Keratinocyte (primary cell): ENCODE measurements around the gene USP26. TPM values are rescaled to one million over a fixed set of nuclear protein-coding genes. Genes with fewer than 3 reads are reported as not detected.

ENCODE experiments used
- DNase-seq: peaks from one replicate; pipeline ENCODE4 v3.0.0-alpha.2; 2011; ENCODE audit warnings: low read depth, missing footprints, low spot score
- FAIRE-seq: peaks from 2 replicates; lab custom pipeline; 2011; peaks lifted over from hg19 to GRCh38; lab: Jason Lieb, UNC
- H2AFZ ChIP-seq: 2 replicates; pipeline ENCODE4 v1.6.0; 2012; ENCODE audit warnings: low read length, control low read depth, inconsistent platforms; ENCODE audit not compliant: control insufficient read depth
- H3K27ac ChIP-seq: 2 replicates; pipeline ENCODE4 v1.5.1; 2011; ENCODE audit warnings: low read length; ENCODE audit not compliant: control insufficient read depth, insufficient read depth
- H3K27me3 ChIP-seq: 3 replicates; pipeline ENCODE4 v1.6.0; 2011; ENCODE audit warnings: low read length; ENCODE audit not compliant: control insufficient read depth, insufficient read depth; ENCODE audit errors: extremely low read depth
- H3K36me3 ChIP-seq, 2 experiments: 2 replicates in 1 of 2; 3 replicates in 1 of 2; pipeline ENCODE4 v1.5.1; 2011; ENCODE audit warnings: low read length in 2 of 2, mild to moderate bottlenecking in 1 of 2; ENCODE audit not compliant: control insufficient read depth in 2 of 2, insufficient read depth in 2 of 2; ENCODE audit errors: extremely low read depth in 1 of 2
- H3K4me1 ChIP-seq: 3 replicates; pipeline ENCODE4 v1.5.1; 2011; ENCODE audit warnings: low read length; ENCODE audit not compliant: control insufficient read depth, insufficient read depth; ENCODE audit errors: extremely low read depth
- H3K4me2 ChIP-seq: 3 replicates; pipeline ENCODE4 v1.6.0; 2011; ENCODE audit warnings: low read depth, low read length; ENCODE audit not compliant: control insufficient read depth, insufficient read depth; ENCODE audit errors: extremely low read depth
- H3K4me3 ChIP-seq, 3 experiments: fragments of 200-600 bp in 1 of 3; sonication (generic) in 1 of 3; 2 replicates in 2 of 3; 3 replicates in 1 of 3; pipeline ENCODE4 v1.5.1; 2011 to 2016; ENCODE audit warnings: low read length in 3 of 3, mild to moderate bottlenecking in 3 of 3, control low read depth in 2 of 3, inconsistent platforms in 1 of 3, low read depth in 1 of 3, mixed read lengths in 1 of 3, mixed run types in 1 of 3, moderate library complexity in 1 of 3; ENCODE audit not compliant: control insufficient read depth in 2 of 3, insufficient read depth in 2 of 3; ENCODE audit errors: extremely low read depth in 1 of 3
- H3K79me2 ChIP-seq: 2 replicates; pipeline ENCODE4 v1.6.0; 2012; ENCODE audit warnings: low read length; ENCODE audit not compliant: control insufficient read depth, insufficient read depth
- H3K9ac ChIP-seq: 3 replicates; pipeline ENCODE4 v1.6.0; 2011; ENCODE audit warnings: low read length; ENCODE audit not compliant: control insufficient read depth, insufficient read depth; ENCODE audit errors: extremely low read depth
- H3K9me1 ChIP-seq: 3 replicates; pipeline ENCODE4 v1.6.0; 2011; ENCODE audit warnings: low read length; ENCODE audit not compliant: control insufficient read depth, insufficient read depth; ENCODE audit errors: extremely low read depth
- H3K9me3 ChIP-seq: 2 replicates; pipeline ENCODE4 v1.5.1; 2012; ENCODE audit warnings: low read depth, low read length; ENCODE audit not compliant: control insufficient read depth
- H4K20me1 ChIP-seq: 3 replicates; pipeline ENCODE4 v1.6.0; 2011; ENCODE audit warnings: low read length; ENCODE audit not compliant: control insufficient read depth, insufficient read depth; ENCODE audit errors: extremely low read depth
- EZH2 ChIP-seq: IDR thresholded peaks from one replicate; pipeline ENCODE4 v1.6.1; 2012; ENCODE audit warnings: inconsistent platforms, mild to moderate bottlenecking, low read length, moderate library complexity
- dilution Hi-C: fragments of 300-500 bp; cut with MboI; formaldehyde crosslinking; loops from one replicate; pipeline ENCODE4 v1.7.0; 2020; ENCODE audit warnings: low sequenced_read_pairs; ENCODE audit not compliant: extremely low pct_ligation_motif_present
- polyA plus RNA-seq, 5 experiments: library from polyadenylated mRNA; depleted of rRNA in 3 of 5; stranded (reverse) in 3 of 5; stranded (forward) in 1 of 5; unstranded in 1 of 5; fragments of >200 nt; gene quantifications; 1 replicate in 1 of 5; 2 replicates in 3 of 5; 3 replicates in 1 of 5; pipeline versions ENCODE4 v1.2.1 to v1.2.3, GENCODE V29; 2011 to 2012; ENCODE audit warnings: missing spikeins in 2 of 5, low read depth in 1 of 5, low replicate concordance in 1 of 5
- TF ChIP-seq, protein P1 (sequence below), 3 experiments: IDR thresholded peaks in 1 of 3; conservative IDR thresholded peaks in 1 of 3; optimal IDR thresholded peaks in 1 of 3; 2 replicates in 2 of 3; 3 replicates in 1 of 3; pipeline versions ENCODE3 to v1.5.1; 2011; ENCODE audit warnings: low read length in 3 of 3, mild to moderate bottlenecking in 3 of 3, moderate library complexity in 2 of 3, control low read depth in 1 of 3, inconsistent platforms in 1 of 3; ENCODE audit not compliant: insufficient read depth in 2 of 3; ENCODE audit errors: extremely low read depth in 1 of 3

USP26 gene
- polyA plus RNA-seq, 1 donor (not counting 4 experiments of a cell fraction or from before 2014, with no cell fraction given): not detected

DNA sequence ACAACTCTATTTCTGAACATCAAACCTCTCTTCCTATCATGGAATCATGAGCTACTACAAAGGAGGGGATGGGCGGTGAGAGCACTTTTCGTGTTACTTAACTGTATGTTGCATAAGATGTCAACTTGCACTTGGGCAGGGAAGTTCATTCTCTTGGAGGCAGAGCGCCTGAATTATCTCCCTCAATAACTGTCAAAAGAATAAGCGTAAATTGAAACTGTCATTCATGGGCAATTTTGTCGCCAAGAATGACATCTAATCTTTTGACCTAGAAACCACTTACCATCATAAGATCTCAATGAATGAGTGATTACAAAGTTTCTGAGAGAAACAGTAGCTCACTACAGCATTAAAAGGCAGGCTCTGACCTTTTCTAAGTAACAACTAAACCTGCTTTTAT lies 23.5 kb upstream of the USP26 start:
- FAIRE-seq (no peak), DNase-seq (no peak)
- H3K27ac ChIP-seq: no peak overlapping the region
- no peak overlapping the region for H3K9ac ChIP-seq
- no peaks in the 10 kb centered on the region for H3K9me3 ChIP-seq
- H3K4me1 ChIP-seq: no peaks in the 10 kb centered on the region
- H3K27me3 ChIP-seq: no peaks in the 10 kb centered on the region
- no peaks in the 10 kb centered on the region for H3K9me1 ChIP-seq
- dilution Hi-C loops: no loop called here
- TF ChIP-seq EZH2: no peak
- TF ChIP-seq, protein P1, sequence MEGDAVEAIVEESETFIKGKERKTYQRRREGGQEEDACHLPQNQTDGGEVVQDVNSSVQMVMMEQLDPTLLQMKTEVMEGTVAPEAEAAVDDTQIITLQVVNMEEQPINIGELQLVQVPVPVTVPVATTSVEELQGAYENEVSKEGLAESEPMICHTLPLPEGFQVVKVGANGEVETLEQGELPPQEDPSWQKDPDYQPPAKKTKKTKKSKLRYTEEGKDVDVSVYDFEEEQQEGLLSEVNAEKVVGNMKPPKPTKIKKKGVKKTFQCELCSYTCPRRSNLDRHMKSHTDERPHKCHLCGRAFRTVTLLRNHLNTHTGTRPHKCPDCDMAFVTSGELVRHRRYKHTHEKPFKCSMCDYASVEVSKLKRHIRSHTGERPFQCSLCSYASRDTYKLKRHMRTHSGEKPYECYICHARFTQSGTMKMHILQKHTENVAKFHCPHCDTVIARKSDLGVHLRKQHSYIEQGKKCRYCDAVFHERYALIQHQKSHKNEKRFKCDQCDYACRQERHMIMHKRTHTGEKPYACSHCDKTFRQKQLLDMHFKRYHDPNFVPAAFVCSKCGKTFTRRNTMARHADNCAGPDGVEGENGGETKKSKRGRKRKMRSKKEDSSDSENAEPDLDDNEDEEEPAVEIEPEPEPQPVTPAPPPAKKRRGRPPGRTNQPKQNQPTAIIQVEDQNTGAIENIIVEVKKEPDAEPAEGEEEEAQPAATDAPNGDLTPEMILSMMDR (optimal IDR thresholded peaks at IDR 0.05 in 1 of 3, IDR thresholded peaks at IDR 0.05 in 1 of 3, conservative IDR thresholded peaks at IDR 0.05 in 1 of 3; ENCODE audit: extremely low read depth in 1 of 3, insufficient read depth in 2 of 3, low read length in 3 of 3): no peak
- no peak overlapping the region for H2AFZ ChIP-seq
- H3K4me3 ChIP-seq: no peak overlapping the region
- H3K4me2 ChIP-seq: no peak overlapping the region
- H3K36me3 ChIP-seq: no peaks in the 10 kb centered on the region
- no peaks in the 10 kb centered on the region for H4K20me1 ChIP-seq
- no peaks in the 10 kb centered on the region for H3K79me2 ChIP-seq

DNA sequence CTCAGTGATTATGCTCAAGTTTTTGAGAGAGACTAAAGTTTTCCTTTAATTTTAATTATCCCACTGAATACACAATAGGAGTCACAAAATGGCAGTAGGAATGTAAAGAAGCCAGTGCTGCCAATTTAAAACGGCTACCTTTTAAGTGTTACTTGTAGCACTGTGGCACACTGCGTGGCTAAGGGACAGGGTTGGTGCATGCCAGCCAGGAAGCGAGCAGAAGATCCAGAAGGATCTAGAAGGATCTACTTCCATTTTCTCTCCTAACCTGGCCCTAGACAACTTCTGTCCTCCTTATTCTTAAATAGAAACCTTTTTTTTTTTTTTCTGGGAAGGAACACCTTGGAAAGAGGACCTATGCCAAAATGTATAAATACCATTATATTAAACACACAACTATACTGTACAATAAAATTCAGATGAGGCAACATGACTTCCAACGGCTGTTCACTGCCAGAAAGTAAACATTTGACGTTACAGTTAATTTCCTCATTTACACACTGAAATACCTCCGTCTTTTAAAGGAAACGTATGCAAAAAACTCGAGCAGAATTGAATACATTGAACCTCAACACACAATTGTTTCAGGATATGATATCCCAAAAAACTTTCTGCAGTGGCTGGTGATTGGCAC lies 2.7 kb downstream of the USP26 start:
- Histone ChIP-seq H3K27me3 (no peaks in the 10 kb centered on the region), H3K79me2 (no peaks in the 10 kb centered on the region), H3K36me3 (no peaks in the 10 kb centered on the region), H3K9me3 (no peaks in the 10 kb centered on the region), H3K4me2 (no peak overlapping the region), H4K20me1 (no peaks in the 10 kb centered on the region), H3K4me1 (peaks cover 11% of the 10 kb centered on the region), H3K9ac (no peak overlapping the region), H2AFZ (no peak overlapping the region), H3K4me3 (no peak overlapping the region), H3K27ac (no peak overlapping the region), H3K9me1 (no peaks in the 10 kb centered on the region)
- dilution Hi-C loops: no loop called here
- TF ChIP-seq EZH2: no peak
- TF ChIP-seq, protein P1 (optimal IDR thresholded peaks at IDR 0.05 in 1 of 3, IDR thresholded peaks at IDR 0.05 in 1 of 3, conservative IDR thresholded peaks at IDR 0.05 in 1 of 3; ENCODE audit: extremely low read depth in 1 of 3, insufficient read depth in 2 of 3, low read length in 3 of 3): no peak
- DNase-seq: no peak
- no peak for FAIRE-seq
